Glomerular visceral epithelial cell (primary cell): ENCODE results near the gene WNK4.

ENCODE experiments used
- DNase-seq: peaks from one replicate; pipeline ENCODE4 v3.0.0-alpha.2; 2016; ENCODE audit errors: extremely low spot score

WNK4 gene

DNA sequence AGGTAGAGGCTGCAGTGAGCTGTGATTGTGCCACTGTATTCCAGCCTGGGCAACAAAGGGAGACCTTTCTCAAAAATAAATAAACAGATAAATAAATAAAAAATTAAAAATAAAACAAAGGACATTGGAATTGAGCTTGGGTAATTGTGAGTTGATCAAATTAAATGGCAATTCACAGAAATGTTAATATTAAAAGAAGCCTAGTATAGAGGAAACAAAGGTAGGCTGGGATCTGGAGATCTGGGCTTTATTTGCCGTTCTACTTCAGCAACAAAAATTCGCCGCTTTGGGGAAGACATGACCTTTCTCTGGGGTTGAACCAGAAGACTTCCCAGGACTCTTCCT, 7.5 kb upstream of the WNK4 start:
- DNase-seq = no peak

GRCh38 chr17:42773290-42774035, 6.9 kb upstream of the WNK4 start, which contains the start of gene VPS25:
Gene VPS25, plus strand, starts transcription at chr17:42773449. Its CDS starts 27 bp downstream, at chr17:42773476.
- DNase-seq = peak; percentile 84

DNA sequence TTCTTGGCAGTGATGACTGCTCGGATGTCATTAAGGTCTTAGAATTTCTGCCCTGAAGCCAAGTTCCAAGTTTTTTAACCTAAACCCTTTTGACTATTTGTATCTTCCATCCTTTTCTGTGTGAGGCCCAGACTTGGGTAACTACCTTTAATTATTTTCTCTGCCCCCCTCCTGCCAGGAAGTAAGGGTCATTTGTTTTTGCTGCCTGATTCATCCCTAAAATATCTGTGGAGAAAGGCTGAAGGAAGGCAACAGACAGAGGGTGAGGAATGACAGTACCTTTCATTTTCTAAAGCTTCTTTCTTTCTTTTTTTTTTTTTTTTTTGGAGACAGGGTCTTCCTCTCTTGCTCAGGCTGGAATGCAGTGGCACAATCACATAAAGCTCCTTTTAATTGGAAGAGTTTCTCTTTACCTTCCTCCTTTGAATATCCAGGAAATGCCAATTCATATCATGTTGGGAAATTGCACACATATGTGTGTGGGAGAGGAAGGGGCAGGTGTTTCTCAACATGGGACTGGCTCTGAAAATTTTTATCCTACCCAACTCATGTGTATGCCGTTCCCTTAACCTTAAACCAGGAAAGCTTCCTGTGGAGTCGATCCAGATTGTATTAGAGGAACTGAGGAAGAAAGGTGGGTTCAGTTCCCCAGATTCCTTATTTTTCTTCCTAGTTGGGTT, 6.2 kb upstream of the WNK4 start:
- peak; percentile 62 for DNase-seq

GRCh38 chr17:42775534-42776098, 4.8 kb upstream of the WNK4 start:
- DNase-seq = peak; percentile 59

DNA sequence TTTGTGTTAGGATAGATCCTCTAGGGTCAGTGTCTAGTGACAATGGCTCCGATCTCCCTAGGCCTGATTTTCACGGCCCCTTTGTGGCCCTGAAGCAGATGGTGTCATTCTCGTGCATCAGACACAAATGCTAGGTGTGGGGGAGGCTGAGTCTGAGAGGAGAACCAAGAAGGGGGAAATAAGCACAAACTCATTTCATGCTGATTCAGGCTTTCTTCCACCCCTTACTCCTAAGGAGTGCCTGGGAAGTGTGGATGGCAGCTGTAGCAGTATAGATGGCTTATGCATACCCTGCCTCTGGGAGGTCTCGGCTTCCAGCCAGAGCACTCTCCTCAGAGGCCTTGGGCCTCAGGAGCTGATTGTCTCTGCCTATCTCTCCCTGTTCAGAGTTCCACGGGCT, 1.8 kb upstream of the WNK4 start:
- no peak for DNase-seq

DNA sequence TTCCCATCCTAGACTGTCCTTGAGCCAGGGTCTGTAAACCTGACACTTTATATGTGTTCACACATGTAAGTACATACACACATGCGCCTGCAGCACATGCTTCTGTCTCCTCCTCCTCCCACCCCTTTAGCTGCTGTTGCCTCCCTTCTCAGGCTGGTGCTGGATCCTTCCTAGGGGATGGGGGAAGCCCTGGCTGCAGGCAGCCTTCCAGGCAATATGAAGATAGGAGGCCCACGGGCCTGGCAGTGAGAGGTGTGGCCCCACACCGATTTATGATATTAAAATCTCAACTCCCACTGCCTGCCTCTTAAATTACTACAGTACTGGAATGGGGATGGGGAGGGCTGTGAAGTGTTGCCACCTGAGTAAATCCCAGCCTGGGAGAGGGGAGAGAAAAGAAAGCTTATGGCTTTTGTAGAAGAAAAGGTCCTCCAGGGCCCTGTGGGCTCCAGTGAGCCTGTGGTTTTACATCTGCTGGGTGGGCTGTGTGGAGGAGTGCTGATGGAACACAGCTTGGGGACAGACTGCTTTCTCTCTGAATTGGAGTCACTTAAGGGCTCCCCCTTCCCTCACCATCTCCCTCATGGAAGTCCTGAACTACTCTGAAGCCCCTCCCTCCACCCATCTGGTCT, 990 bp upstream of the WNK4 start:
- no peak for DNase-seq

- no peak for DNase-seq
Measured at GRCh38 chr17:42780851-42781638, 635 bp downstream of the WNK4 start.

GRCh38 chr17:42781639-42782165, 1.3 kb downstream of the WNK4 start:
- DNase-seq = no peak

GRCh38 chr17:42782166-42783061, 2.0 kb downstream of the WNK4 start:
- no peak for DNase-seq

- peak; percentile 61 for DNase-seq
Measured at GRCh38 chr17:42783062-42783790, 2.8 kb downstream of the WNK4 start.

DNA sequence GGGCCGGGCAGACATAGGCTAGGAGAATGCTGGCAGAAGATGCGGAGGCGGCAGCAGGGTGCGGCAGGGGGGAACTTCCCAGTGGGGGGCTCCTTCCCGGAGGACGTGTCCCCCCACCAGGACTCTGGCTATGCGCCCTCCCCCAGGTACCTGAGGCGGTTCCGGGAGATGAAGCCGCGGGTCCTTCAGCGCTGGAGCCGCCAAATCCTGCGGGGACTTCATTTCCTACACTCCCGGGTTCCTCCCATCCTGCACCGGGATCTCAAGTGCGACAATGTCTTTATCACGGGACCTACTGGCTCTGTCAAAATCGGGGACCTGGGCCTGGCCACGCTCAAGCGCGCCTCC, 3.4 kb downstream of the WNK4 start:
- DNase-seq = no peak

DNA sequence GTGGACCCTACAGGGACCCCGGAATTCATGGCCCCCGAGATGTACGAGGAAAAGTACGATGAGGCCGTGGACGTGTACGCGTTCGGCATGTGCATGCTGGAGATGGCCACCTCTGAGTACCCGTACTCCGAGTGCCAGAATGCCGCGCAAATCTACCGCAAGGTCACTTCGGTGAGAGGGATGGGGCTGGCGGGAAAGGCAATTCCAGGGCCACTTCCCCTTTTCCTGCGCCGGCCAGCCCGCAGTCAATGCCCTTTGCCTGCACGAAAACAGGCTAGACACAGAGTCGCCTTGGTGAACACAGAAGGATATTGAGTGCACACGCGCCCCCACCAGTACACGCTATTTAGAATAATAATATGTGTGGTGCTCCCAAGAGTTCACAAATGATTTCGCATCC, 4.0 kb downstream of the WNK4 start:
- no peak for DNase-seq

DNA sequence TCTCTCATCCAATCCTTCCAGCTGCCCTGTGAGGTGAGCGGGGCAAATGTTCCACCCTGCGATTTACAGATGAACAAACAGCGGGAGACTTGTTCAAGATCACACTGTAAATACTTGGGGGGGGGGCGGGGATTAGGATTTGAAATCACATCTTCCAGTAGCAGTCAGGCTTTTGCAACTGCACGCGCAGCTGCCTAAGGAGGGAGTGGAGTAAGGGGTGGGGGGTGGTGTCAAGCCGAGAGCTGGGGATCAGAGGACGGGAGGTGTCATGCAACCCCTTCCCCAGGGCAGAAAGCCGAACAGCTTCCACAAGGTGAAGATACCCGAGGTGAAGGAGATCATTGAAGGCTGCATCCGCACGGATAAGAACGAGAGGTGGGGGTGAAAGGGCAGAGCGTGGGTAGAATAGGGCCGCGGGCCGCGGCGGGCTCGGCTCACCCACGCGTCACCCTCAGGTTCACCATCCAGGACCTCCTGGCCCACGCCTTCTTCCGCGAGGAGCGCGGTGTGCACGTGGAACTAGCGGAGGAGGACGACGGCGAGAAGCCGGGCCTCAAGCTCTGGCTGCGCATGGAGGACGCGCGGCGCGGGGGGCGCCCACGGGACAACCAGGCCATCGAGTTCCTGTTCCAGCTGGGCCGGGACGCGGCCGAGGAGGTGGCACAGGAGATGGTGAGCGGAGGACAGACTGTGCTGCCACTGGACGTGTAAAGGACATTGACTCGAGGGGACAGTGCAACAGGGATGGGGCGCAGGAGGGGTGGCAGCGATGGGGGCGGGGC, 4.6 kb downstream of the WNK4 start:
- DNase-seq = no peak

GRCh38 chr17:42787266-42787665, 6.9 kb downstream of the WNK4 start:
- no peak for DNase-seq

DNA sequence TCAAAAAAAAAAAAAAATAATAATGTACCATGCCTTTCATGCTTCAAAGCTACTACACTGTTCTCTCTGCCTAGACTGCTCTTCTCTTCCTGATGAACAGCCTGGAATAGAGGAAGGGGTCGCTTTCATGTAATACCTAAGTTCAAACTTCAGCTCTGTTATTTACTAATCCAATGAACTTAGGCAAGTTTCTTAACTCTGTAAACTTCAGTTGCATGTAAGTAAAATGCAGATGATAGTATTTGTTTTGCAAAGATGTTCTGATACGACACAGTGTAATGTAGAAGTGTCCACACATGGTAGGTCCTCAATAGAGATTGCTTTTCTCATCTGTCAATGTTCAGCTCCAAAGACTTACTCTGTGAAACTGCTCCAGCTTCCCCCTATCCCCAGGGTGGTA, 11.5 kb downstream of the WNK4 start:
- DNase-seq = no peak

DNA sequence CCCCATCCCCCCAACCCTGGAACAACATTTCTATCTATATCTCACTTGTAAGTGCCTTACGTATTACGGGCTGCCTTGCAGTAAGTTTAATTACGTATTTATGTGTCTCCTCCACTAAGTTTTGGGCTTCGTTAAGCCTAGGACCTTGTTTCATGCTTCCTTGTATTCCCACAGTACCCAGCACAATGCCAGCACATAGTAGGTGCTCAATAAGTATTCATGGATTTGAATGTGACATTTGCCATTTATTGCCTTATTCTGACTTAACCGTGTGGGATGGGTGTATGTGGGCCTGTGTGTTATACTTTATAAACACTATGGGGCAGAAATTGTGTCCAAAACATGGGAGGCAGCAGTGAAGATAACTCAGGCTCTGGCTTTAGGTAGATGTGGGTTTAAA, 12.1 kb downstream of the WNK4 start:
- DNase-seq = no peak

GRCh38 chr17:42795061-42795460, 14.7 kb downstream of the WNK4 start:
- DNase-seq = no peak

DNA sequence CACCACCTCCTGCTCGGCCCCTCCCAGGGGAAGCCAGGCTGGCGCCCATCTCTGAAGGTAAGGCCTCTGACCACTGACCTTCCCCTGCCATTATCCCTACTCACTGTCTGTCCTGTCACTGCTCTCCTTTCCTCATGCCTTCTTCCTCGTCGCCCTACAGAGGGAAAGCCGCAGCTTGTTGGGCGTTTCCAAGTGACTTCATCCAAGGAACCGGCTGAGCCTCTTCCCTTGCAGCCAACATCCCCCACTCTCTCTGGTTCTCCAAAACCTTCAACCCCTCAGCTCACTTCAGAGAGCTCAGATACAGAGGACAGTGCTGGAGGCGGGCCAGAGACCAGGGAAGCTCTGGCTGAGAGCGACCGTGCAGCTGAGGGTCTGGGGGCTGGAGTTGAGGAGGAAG, 15.1 kb downstream of the WNK4 start:
- DNase-seq = no peak

DNA sequence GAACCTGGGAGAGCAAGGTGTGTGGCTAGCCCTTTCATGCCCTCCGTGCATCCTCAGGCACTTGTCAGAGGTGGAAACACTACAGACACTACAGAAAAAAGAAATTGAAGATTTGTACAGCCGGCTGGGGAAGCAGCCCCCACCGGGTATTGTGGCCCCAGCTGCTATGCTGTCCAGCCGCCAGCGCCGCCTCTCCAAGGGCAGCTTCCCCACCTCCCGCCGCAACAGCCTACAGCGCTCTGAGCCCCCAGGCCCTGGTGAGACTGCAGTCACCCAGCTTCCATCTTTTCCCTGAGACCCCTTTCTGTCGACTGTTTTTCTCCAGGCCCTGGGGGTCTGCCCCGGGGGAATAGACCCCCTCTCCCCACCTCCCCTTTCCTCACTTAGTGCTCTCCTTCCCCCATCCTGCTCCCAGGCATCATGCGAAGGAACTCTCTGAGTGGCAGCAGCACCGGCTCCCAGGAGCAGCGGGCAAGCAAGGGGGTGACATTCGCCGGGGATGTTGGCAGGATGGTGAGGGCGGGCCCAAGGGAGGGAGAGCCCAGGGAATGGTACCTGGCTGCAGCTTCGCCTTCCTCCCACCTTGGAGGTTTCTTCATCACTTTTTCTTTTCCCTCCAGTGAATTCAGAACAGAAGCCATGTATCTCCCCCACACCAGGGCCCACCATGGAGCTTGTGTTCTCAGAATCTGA, 15.8 kb downstream of the WNK4 start:
- no peak for DNase-seq
